A549 (cell line): Measurements from ENCODE around the gene L3MBTL1. TPM values are rescaled to one million over a fixed set of nuclear protein-coding genes. Genes with fewer than 3 reads are reported as not detected.

ENCODE experiments used
- ATAC-seq, 2 experiments: fragments of 200-7000 bp in 1 of 2; fragments of >200 bp in 1 of 2; cut with Nextera tagmentation in 1 of 2; cut with Tn5 transposase in 1 of 2; 3 replicates each; pipeline versions ENCODE4 v1.8.0 to v1.9.1; 2018 to 2020; ENCODE audit warnings: mild to moderate bottlenecking in 1 of 2, moderate library complexity in 1 of 2
- CTCF ChIA-PET: fragments of 300-600 bp; sonication (Branson Sonifier 250); formaldehyde crosslinking; extraction: SDS; loops from one replicate; lab custom pipeline; 2021; ENCODE audit warnings: antibody characterized with exemption, inconsistent platforms; lab: Yijun Ruan, JAX
- POLR2A ChIA-PET: fragments of 350-600 bp; formaldehyde crosslinking; extraction: SDS; loops from one replicate; lab custom pipeline; 2021; ENCODE audit warnings: antibody characterized with exemption, inconsistent platforms; lab: Yijun Ruan, JAX
- DNase-seq, 2 experiments: peaks; one replicate each; pipeline versions ENCODE4 v3.0.0 to v3.0.0-alpha.2; 2011 to 2016; ENCODE audit warnings: low read depth in 1 of 2, low spot score in 1 of 2
- FAIRE-seq: peaks from 2 replicates; lab custom pipeline; 2011; peaks lifted over from hg19 to GRCh38; lab: Jason Lieb, UNC
- H3K27ac ChIP-seq, 2 experiments: fragments of >200 bp; sonication (Bioruptor Twin); formaldehyde crosslinking; 3 replicates each; pipeline ENCODE4 v1.5.1; 2016 to 2017
- H3K4me1 ChIP-seq: fragments of >200 bp; sonication (Bioruptor Twin); formaldehyde crosslinking; 3 replicates; pipeline ENCODE4 v1.6.1; 2016
- H3K4me2 ChIP-seq: fragments of >200 bp; sonication (Bioruptor Twin); formaldehyde crosslinking; 3 replicates; pipeline ENCODE4 v1.6.1; 2016
- H3K4me3 ChIP-seq: fragments of >200 bp; sonication (Bioruptor Twin); formaldehyde crosslinking; 3 replicates; pipeline ENCODE4 v1.5.1; 2016
- H3K9me3 ChIP-seq: fragments of >200 bp; sonication (Bioruptor Twin); formaldehyde crosslinking; 3 replicates; pipeline ENCODE4 v1.6.1; 2016
- BCL3 ChIP-seq: fragments of >200 bp; sonication (Bioruptor Twin); formaldehyde crosslinking; IDR thresholded peaks from 3 replicates; pipeline ENCODE4 v1.6.1; 2016
- CHD4 ChIP-seq: fragments of 200-600 bp; sonication (generic); IDR thresholded peaks from 2 replicates; pipeline ENCODE4 v1.6.1; 2016; ENCODE audit warnings: antibody characterized with exemption, mild to moderate bottlenecking, borderline replicate concordance
- E2F6 ChIP-seq: IDR thresholded peaks from 2 replicates; pipeline ENCODE4 v1.6.1; 2012; ENCODE audit warnings: low read depth, borderline replicate concordance
- EHF ChIP-seq: fragments of 250-450 bp; sonication (Bioruptor Pico); IDR thresholded peaks from 2 replicates; pipeline ENCODE4 v1.5.0; 2020; ENCODE audit warnings: mild to moderate bottlenecking
- EHMT2 ChIP-seq: fragments of 200-600 bp; sonication (generic); IDR thresholded peaks from 2 replicates; pipeline ENCODE4 v1.6.1; 2016; ENCODE audit warnings: antibody characterized with exemption, low read depth, mild to moderate bottlenecking, moderate library complexity
- ELK1 ChIP-seq: fragments of 150-350 bp; IDR thresholded peaks from 2 replicates; pipeline ENCODE4 v1.6.1; 2014; ENCODE audit warnings: low read depth, mild to moderate bottlenecking, low read length
- FOSL2 ChIP-seq, 2 experiments: fragments of 450-650 bp in 1 of 2; fragments of >200 bp in 1 of 2; sonication (Bioruptor Twin) in 1 of 2; formaldehyde crosslinking; IDR thresholded peaks; 2 replicates each; pipeline versions ENCODE4 v1.5.0 to v1.6.1; 2016 to 2020; ENCODE audit warnings: mild to moderate bottlenecking in 1 of 2, moderate library complexity in 1 of 2
- HDAC2 ChIP-seq: fragments of 200-600 bp; sonication (generic); IDR thresholded peaks from 2 replicates; pipeline ENCODE4 v1.6.1; 2016
- HES2 ChIP-seq: fragments of >200 bp; sonication (Bioruptor Twin); formaldehyde crosslinking; IDR thresholded peaks from 2 replicates; pipeline ENCODE4 v1.6.1; 2016
- HEYL ChIP-seq: fragments of 250-450 bp; sonication (Bioruptor Pico); IDR thresholded peaks from 2 replicates; pipeline ENCODE4 v1.8.0; 2021; ENCODE audit warnings: mild to moderate bottlenecking, moderate library complexity
- HOXA7 ChIP-seq: fragments of 250-450 bp; sonication (Bioruptor Pico); IDR thresholded peaks from 2 replicates; pipeline ENCODE4 v1.5.0; 2020; ENCODE audit warnings: mild to moderate bottlenecking, moderate library complexity
- JUNB ChIP-seq: fragments of >200 bp; sonication (Bioruptor Twin); formaldehyde crosslinking; IDR thresholded peaks from 2 replicates; pipeline ENCODE4 v1.6.1; 2016
- NPAS2 ChIP-seq: fragments of 250-450 bp; sonication (Bioruptor Pico); IDR thresholded peaks from 2 replicates; pipeline ENCODE4 v1.8.0; 2022; ENCODE audit warnings: mild to moderate bottlenecking, moderate library complexity, borderline replicate concordance
- NR3C1 ChIP-seq: fragments of >200 bp; sonication (Bioruptor Twin); formaldehyde crosslinking; IDR thresholded peaks from 3 replicates; pipeline ENCODE4 v1.6.1; 2017
- PHF8 ChIP-seq: fragments of 200-600 bp; sonication (generic); IDR thresholded peaks from 2 replicates; pipeline ENCODE4 v1.6.1; 2016; ENCODE audit warnings: low read depth, mild to moderate bottlenecking, antibody characterized with exemption, moderate library complexity, borderline replicate concordance
- REST ChIP-seq: fragments of 200-600 bp; sonication (generic); IDR thresholded peaks from 2 replicates; pipeline ENCODE4 v1.6.1; 2016; ENCODE audit warnings: antibody characterized with exemption, mild to moderate bottlenecking, moderate library complexity
- ZFP36 ChIP-seq: fragments of 450-650 bp; IDR thresholded peaks from 2 replicates; pipeline ENCODE4 v1.6.1; 2014; ENCODE audit warnings: borderline replicate concordance; ENCODE audit not compliant: partially characterized antibody
- WGBS: methylation state at CpG from one replicate; pipeline ENCODE4 v1.1.6; 2017; ENCODE audit errors: missing lambda C conversion rate; 5-methylcytosine and 5-hydroxymethylcytosine counted together
- polyA plus RNA-seq, 4 experiments: library from polyadenylated mRNA; depleted of rRNA in 3 of 4; stranded (reverse); fragments of >200 nt; fragmentation: RNase III in 1 of 4; extraction: RNeasy Plus Mini Kit Qiagen cat#74134 plus additional on column Dnase treatment in 1 of 4; gene quantifications; 2 replicates in 3 of 4; 3 replicates in 1 of 4; pipeline ENCODE4 v1.2.3, GENCODE V29; 2011 to 2017

L3MBTL1 gene
- polyA plus RNA-seq, 2 of the 4 experiments (the other 2 are of a cell fraction) = 2.5 to 3.8 TPM

- FAIRE-seq (no peak), ATAC-seq (no peak)
- no peak overlapping the region for H3K27ac ChIP-seq
- 83% methylated on average over 3 of the region's 4 CpGs for WGBS
- TF ChIP-seq HES2 = no peak
- no peak for TF ChIP-seq EHMT2
- no peak for TF ChIP-seq PHF8
- no peak for TF ChIP-seq EHF
- TF ChIP-seq E2F6 = no peak
- no peak for TF ChIP-seq HDAC2
- TF ChIP-seq REST = no peak
- no peak for TF ChIP-seq JUNB
- no peak for TF ChIP-seq FOSL2 (IDR thresholded peaks at IDR 0.05)
- no peak for TF ChIP-seq FOSL2 (CRISPR knock-in tag; IDR thresholded peaks at IDR 0.05)
- no peak for TF ChIP-seq ZFP36
- no peak for TF ChIP-seq ELK1
- TF ChIP-seq HEYL (CRISPR knock-in tag) = no peak
- no peak for TF ChIP-seq NR3C1
- no peak for TF ChIP-seq CHD4
- TF ChIP-seq, all 56 proteins: peak for 0
- ChIA-PET POLR2A (interaction anchor here (0.7 kb wide), 1 partner anchor 9 kb away, joined by 3 read pairs; no protein-coding TSS in a partner anchor), CTCF (interaction anchor here (0.6 to 2.8 kb wide), 5 partner anchors 9 to 531 kb away, joined by 3 to 24 read pairs (median 3); no protein-coding TSS in a partner anchor)
- H3K4me3 ChIP-seq = no peak overlapping the region
- DNase-seq = no peak
- no peak overlapping the region for H3K4me2 ChIP-seq
- no peaks in the 10 kb centered on the region for H3K4me1 ChIP-seq
- H3K9me3 ChIP-seq = peaks cover 6% of the 10 kb centered on the region; the same call in 1 of the 3 replicates
These were observed 42.0 kb downstream of the L3MBTL1 start for GRCh38 chr20:43549416-43550065.

- ATAC-seq (no peak), DNase-seq (no peak), FAIRE-seq (no peak)
- WGBS = 69% methylated on average over 2 of the region's 2 CpGs
- CTCF ChIA-PET = interaction anchor here (1.4 to 4.6 kb wide), 4 partner anchors 12 to 530 kb away, joined by 3 to 27 read pairs (median 14); no protein-coding TSS in a partner anchor
- Histone ChIP-seq H3K27ac (no peak overlapping the region), H3K9me3 (peaks cover 6% of the 10 kb centered on the region; the same call in 1 of the 3 replicates), H3K4me3 (no peak overlapping the region), H3K4me2 (no peak overlapping the region), H3K4me1 (no peaks in the 10 kb centered on the region)
- TF ChIP-seq NPAS2 (CRISPR knock-in tag) = no peak
- no peak for TF ChIP-seq HOXA7 (CRISPR knock-in tag)
- no peak for TF ChIP-seq BCL3
- TF ChIP-seq PHF8 = no peak
- no peak for TF ChIP-seq E2F6
- POLR2A ChIA-PET = no interaction called here
These were observed 43.0 kb downstream of the L3MBTL1 start for GRCh38 chr20:43550456-43550855.
